Mesothelial cell of epicardium (in vitro differentiated cells): Measurements from ENCODE around the gene IGSF9B. TPM values are rescaled to one million over a fixed set of nuclear protein-coding genes. Genes with fewer than 3 reads are reported as not detected.

Experiments used
- DNase-seq, 2 experiments: peaks; one replicate each; pipeline ENCODE4 v3.0.0; 2021; ENCODE audit warnings: low spot score in 2 of 2; ENCODE audit not compliant: unreplicated experiment in 2 of 2
- H3K27ac Mint-ChIP-seq: 2 replicates; pipeline ENCODE4 v1.8.0; 2021; ENCODE audit warnings: mixed read lengths
- H3K27me3 Mint-ChIP-seq: 2 replicates; pipeline ENCODE4 v1.8.0; 2021; ENCODE audit warnings: low read depth, mixed read lengths
- H3K36me3 Mint-ChIP-seq: 2 replicates; pipeline ENCODE4 v1.8.0; 2021; ENCODE audit warnings: mixed read lengths
- H3K4me1 Mint-ChIP-seq: 2 replicates; pipeline ENCODE4 v1.8.0; 2021; ENCODE audit warnings: mixed read lengths
- H3K4me3 Mint-ChIP-seq: 2 replicates; pipeline ENCODE4 v1.8.0; 2021; ENCODE audit warnings: mild to moderate bottlenecking, moderate library complexity, mixed read lengths
- H3K9me3 Mint-ChIP-seq: 2 replicates; pipeline ENCODE4 v1.8.0; 2021; ENCODE audit warnings: mixed read lengths
- total RNA-seq: library from RNA; stranded (reverse); gene quantifications from 3 replicates; pipeline ENCODE4 v1.2.1, GENCODE V29; 2021
- TF ChIP-seq, protein P1 (sequence below): fragments of 200-600 bp; sonication (generic); IDR thresholded peaks from one replicate; pipeline ENCODE4 v1.5.0; 2021; ENCODE audit warnings: antibody characterized with exemption; ENCODE audit not compliant: unreplicated experiment

Gene IGSF9B
- total RNA-seq, 1 donor from 2014 or later = 4.8 TPM

DNA sequence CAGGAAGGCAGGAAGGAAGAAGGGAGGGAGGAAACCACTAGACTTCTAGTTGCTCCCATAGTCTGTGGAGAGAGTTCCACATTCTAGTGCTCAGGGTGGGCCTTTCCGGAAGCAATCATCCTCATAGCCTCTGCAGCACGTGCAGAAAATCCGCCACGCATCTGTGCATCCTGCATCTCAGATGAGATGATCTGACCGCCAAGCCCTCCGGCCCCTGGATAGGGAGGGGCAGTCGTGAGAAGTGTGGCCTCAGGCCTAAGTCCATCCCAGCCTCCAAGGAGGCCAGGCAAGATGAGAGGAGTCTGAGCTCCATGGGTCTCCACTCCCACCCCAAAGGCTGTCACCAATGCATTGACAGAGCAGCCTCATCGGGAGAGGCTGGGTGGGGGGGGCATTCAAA lies 30.4 kb upstream of the IGSF9B start:
- DNase-seq = no peak
- TF ChIP-seq, protein P1, sequence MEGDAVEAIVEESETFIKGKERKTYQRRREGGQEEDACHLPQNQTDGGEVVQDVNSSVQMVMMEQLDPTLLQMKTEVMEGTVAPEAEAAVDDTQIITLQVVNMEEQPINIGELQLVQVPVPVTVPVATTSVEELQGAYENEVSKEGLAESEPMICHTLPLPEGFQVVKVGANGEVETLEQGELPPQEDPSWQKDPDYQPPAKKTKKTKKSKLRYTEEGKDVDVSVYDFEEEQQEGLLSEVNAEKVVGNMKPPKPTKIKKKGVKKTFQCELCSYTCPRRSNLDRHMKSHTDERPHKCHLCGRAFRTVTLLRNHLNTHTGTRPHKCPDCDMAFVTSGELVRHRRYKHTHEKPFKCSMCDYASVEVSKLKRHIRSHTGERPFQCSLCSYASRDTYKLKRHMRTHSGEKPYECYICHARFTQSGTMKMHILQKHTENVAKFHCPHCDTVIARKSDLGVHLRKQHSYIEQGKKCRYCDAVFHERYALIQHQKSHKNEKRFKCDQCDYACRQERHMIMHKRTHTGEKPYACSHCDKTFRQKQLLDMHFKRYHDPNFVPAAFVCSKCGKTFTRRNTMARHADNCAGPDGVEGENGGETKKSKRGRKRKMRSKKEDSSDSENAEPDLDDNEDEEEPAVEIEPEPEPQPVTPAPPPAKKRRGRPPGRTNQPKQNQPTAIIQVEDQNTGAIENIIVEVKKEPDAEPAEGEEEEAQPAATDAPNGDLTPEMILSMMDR = no peak
- H3K4me3 Mint-ChIP-seq = no peak overlapping the region
- H3K27ac Mint-ChIP-seq = no peak overlapping the region
- H3K27me3 Mint-ChIP-seq = peaks cover 60% of the 10 kb centered on the region
- H3K9me3 Mint-ChIP-seq = no peaks in the 10 kb centered on the region
- no peaks in the 10 kb centered on the region for H3K4me1 Mint-ChIP-seq
- H3K36me3 Mint-ChIP-seq = no peaks in the 10 kb centered on the region

GRCh38 chr11:133985981-133986944 lies 29.5 kb upstream of the IGSF9B start:
- H3K9me3 Mint-ChIP-seq = no peaks in the 10 kb centered on the region
- peaks cover 60% of the 10 kb centered on the region for H3K27me3 Mint-ChIP-seq
- H3K36me3 Mint-ChIP-seq = no peaks in the 10 kb centered on the region
- H3K27ac Mint-ChIP-seq = no peak overlapping the region
- no peak overlapping the region for H3K4me3 Mint-ChIP-seq
- DNase-seq = no peak
- TF ChIP-seq, protein P1 = no peak
- H3K4me1 Mint-ChIP-seq = no peaks in the 10 kb centered on the region

DNA sequence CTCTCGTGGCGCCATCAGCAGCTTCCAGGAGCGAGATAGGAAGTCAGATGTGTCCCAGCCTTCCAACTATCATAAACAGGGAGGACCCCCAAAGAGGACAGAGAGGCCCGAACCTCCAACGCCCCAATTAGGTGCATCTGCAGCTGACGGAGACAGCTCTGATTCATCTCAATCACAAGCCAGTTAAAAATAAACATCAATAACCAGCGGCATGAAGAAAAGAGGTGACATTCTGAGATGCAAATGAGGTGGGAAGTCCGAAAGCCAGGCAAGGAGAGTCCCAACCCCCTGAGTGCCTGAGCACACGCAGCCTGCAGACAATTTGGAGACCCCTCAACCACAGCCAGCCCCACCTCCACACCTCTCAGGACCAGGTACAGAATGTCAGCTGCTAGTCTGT lies 28.1 kb upstream of the IGSF9B start:
- Mint-ChIP-seq H3K9me3 (no peaks in the 10 kb centered on the region), H3K27ac (no peak overlapping the region), H3K27me3 (peaks cover 65% of the 10 kb centered on the region), H3K4me3 (no peak overlapping the region), H3K4me1 (no peaks in the 10 kb centered on the region), H3K36me3 (no peaks in the 10 kb centered on the region)
- no peak for DNase-seq
- TF ChIP-seq, protein P1 = no peak

GRCh38 chr11:133983660-133984316 lies 27.0 kb upstream of the IGSF9B start:
- Mint-ChIP-seq H3K9me3 (no peaks in the 10 kb centered on the region), H3K36me3 (no peaks in the 10 kb centered on the region), H3K4me3 (no peak overlapping the region), H3K27me3 (peaks cover 73% of the 10 kb centered on the region), H3K4me1 (no peaks in the 10 kb centered on the region), H3K27ac (no peak overlapping the region)
- TF ChIP-seq, protein P1 = no peak
- DNase-seq = no peak

DNA sequence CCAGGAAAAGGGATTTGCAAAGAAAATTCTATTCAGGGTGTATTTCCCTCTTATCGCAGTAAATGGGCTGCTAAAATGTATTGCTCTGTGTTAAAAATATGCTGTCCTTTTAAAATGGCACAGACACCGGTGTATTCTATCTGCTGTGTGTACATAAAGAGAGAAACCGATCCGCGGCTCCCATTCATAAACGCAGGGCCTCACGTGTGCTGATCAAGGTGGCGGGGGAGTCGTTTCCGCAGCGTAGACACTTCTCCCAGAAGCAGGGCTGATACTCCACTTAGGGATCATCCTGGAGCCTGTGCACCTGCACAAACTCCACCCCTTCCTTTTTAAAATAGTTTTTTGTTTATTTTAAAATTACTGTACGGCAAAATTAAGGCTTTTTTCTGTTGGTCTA lies 26.1 kb upstream of the IGSF9B start:
- no peaks in the 10 kb centered on the region for H3K9me3 Mint-ChIP-seq
- H3K27me3 Mint-ChIP-seq = peaks cover 76% of the 10 kb centered on the region
- H3K27ac Mint-ChIP-seq = no peak overlapping the region
- no peaks in the 10 kb centered on the region for H3K36me3 Mint-ChIP-seq
- no peak for DNase-seq
- H3K4me1 Mint-ChIP-seq = no peaks in the 10 kb centered on the region
- no peak overlapping the region for H3K4me3 Mint-ChIP-seq
- TF ChIP-seq, protein P1 = no peak
